NCI-H2171 treated with DMSO at 0.1 percent for 48 hours (cell line): ENCODE measurements around the gene CAMTA1.
"Not testable (repeated sequence)": the region's sequence is repeated elsewhere in the genome, so short reads cannot be mapped to it uniquely, and the experiment has no call there.

Experiments used
- DNase-seq: peaks from one replicate; lab custom pipeline; 2025; lab: John Stamatoyannopoulos, UW

Gene CAMTA1

GRCh38 chr1:7781923-7782495, 996.8 kb downstream of the CAMTA1 start:
- no peak for DNase-seq

DNA sequence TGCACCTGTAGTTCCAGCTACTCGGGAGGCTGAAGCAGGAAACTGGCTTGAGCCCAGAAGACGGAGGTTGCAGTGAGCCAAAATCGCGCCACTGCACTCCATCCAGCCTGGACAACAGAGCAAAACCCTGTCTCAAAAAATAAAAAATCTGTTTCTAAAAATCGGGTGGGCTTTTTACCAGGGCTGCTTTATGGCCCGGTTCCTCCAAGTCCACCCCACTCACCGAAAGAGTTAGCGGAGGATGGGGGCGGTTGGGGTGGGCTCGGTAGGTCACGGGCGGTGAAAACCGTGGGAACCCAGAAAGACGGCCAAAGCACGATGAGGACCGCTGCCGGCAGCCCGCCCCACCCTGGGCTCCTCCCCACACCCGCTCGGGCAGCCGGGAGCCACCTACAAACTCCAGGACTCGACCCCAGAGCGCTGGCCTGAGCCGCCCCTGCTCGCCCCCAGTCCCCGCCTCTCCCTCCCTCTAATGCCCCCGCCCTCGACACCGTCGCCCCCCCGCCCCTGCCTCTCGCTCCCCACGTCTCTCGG, 998.0 kb downstream of the CAMTA1 start:
- peak; percentile 37 for DNase-seq

GRCh38 chr1:7783826-7784491, 998.7 kb downstream of the CAMTA1 start, which contains the start of gene PER3:
TSS of gene PER3 (plus strand) at chr1:7784291. CDS start at chr1:7784878, 587 bp downstream.
- DNase-seq = peak; percentile 93

DNA sequence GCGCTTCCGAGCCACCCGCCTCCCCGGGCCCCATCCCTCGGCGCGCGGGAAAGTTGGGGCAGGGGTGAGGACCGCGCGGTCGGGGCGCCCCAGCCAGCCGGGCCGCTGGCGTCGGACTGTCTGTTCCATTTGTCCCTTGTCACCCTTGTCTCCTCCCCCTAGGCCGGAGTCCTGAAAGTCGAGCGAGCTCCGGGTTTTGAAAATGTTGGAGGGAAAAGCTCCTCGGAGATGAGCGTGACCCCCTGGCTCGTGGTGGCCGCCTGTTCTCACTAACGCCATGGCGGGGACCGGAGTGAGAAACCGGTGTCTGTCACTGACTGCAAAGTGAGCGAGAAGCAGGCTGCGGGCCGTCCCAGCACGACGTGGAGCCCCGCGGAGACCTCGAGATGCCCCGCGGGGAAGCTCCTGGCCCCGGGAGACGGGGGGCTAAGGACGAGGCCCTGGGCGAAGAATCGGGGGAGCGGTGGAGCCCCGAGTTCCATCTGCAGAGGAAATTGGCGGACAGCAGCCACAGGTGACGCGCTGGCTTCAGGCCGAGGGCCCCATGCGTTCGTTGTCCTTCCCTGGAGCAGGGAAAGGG, 999.3 kb downstream of the CAMTA1 start:
- DNase-seq = no peak

GRCh38 chr1:7785108-7785507, 999.9 kb downstream of the CAMTA1 start:
- no peak for DNase-seq

- no peak for DNase-seq
Measured at GRCh38 chr1:7786795-7787194, 1001.5 kb downstream of the CAMTA1 start.

- DNase-seq = no peak
Measured at GRCh38 chr1:7789828-7790227, 1004.6 kb downstream of the CAMTA1 start.

DNA sequence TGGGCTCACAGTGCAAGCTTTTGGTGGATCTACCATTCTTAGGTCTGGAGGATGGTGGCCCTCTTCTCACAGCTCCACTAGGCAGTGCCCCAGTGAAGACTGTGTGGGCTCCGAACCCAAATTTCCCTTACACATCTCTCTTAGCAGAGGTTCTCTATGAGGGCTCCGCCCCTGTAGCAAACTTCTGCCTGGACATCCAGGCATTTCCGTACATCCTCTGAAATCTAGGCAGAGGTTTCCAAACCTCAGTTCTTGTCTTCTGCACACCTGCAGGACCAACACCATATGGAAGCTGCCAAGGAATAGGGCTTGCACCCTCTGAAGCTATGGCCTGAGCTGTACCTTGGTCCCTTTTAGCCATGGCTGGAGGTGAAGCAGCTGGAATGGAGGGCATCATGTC, 1005.8 kb downstream of the CAMTA1 start:
- DNase-seq = not testable (repeated sequence)

- DNase-seq = no peak
Measured at GRCh38 chr1:7795406-7795805, 1010.2 kb downstream of the CAMTA1 start.

GRCh38 chr1:7805460-7805859, 1020.2 kb downstream of the CAMTA1 start:
- DNase-seq = no peak

GRCh38 chr1:7808253-7808844, 1023.1 kb downstream of the CAMTA1 start:
- DNase-seq = peak; percentile 40

GRCh38 chr1:7809742-7810141, 1024.5 kb downstream of the CAMTA1 start:
- no peak for DNase-seq

GRCh38 chr1:7810395-7810794, 1025.1 kb downstream of the CAMTA1 start:
- DNase-seq = no peak

- no peak for DNase-seq
Measured at GRCh38 chr1:7811476-7811875, 1026.2 kb downstream of the CAMTA1 start.

DNA sequence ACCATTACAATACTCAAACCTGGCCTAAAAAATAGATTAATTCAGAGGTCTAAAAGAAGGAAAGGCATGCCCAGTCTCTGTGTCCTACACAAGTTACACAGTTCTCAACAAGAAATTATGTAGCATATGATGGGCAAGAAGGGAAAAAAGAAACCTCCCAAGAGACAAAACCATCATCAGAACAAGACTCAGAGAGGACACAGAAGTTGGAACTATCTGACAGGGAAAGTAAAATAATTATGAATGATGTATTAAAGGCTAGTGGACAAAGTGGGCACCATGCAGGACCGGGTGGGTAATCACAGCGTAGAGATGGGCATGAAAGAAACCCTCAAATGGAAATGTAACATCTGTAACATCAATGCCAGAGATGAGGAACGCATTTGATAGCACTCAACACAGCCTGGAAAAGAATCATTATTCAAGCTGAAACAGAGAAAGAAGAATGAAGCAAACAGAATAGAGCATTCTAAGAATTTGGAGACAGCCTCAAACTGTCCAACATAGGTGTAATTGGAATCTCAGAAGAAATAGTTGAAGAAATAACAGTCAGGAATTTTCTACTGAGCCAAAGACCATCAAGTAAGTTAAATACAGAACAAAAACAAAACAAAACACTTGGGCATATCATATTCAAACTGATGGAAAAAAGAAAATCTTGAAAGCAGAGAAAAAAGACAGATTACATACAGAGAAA, 1028.6 kb downstream of the CAMTA1 start:
- DNase-seq = no peak
